IPS DF 6.9 (cell line): ENCODE data around the gene TTC7B.

Source experiments
- DNase-seq: peaks from one replicate; pipeline ENCODE4 v3.0.0-alpha.2; 2013; ENCODE audit warnings: low read depth, low spot score
- H3K27ac ChIP-seq: one replicate; pipeline ENCODE4 v1.5.1; 2013; ENCODE audit warnings: low read length, control low read depth
- H3K27me3 ChIP-seq: 2 replicates; pipeline ENCODE4 v1.6.1; 2013; ENCODE audit warnings: mild to moderate bottlenecking, low read length; ENCODE audit not compliant: control insufficient read depth, insufficient read depth
- H3K36me3 ChIP-seq: 2 replicates; pipeline ENCODE4 v1.6.1; 2013; ENCODE audit warnings: low read length; ENCODE audit not compliant: control insufficient read depth, insufficient read depth
- H3K4me1 ChIP-seq: 2 replicates; pipeline ENCODE4 v1.6.1; 2013; ENCODE audit warnings: low read length; ENCODE audit not compliant: control insufficient read depth, insufficient read depth
- H3K4me3 ChIP-seq: 2 replicates; pipeline ENCODE4 v1.5.1; 2013; ENCODE audit warnings: mild to moderate bottlenecking, low read length
- H3K9me3 ChIP-seq: 2 replicates; pipeline ENCODE4 v1.6.1; 2013; ENCODE audit warnings: low read length, inconsistent platforms; ENCODE audit not compliant: control insufficient read depth, insufficient read depth
- WGBS: extraction: QIAGEN DNeasy Blood & Tissue Kit; methylation state at CpG from one replicate; pipeline ENCODE4 v1.1.7; 2013; ENCODE audit warnings: mixed read lengths, missing lambda C conversion rate; ENCODE audit not compliant: insufficient read length, insufficient coverage; 5-methylcytosine and 5-hydroxymethylcytosine counted together

TTC7B gene

DNA sequence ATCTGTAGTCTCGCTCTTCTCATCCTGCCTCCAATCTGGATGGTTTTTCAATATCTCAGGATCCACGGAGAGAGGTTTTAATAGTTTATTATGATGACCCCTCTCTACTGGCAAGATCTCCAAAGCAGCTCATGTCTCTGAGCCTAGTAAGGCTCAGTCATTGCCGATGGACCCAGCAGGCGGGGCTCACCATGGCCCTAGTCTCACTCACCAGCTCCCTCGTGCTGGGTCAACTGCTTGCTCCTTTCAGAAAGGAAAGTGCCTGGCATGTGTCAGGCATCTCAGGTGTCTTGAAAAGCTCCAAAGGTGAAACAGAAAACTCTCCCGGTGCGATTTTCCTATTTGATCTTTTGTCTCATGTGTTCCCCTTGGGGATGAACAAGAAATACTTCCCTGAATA, 240.4 kb downstream of the TTC7B start:
- Histone ChIP-seq H3K27me3 (no peaks in the 10 kb centered on the region), H3K36me3 (no peaks in the 10 kb centered on the region), H3K9me3 (no peaks in the 10 kb centered on the region), H3K4me1 (0 out of 2 replicates have a peak, but pooled peaks cover 3% of the 10 kb centered on the region), H3K27ac (no peak overlapping the region), H3K4me3 (no peak overlapping the region)
- DNase-seq = no peak
- no CpG with 5 or more reads among the region's 7 CpGs for WGBS

DNA sequence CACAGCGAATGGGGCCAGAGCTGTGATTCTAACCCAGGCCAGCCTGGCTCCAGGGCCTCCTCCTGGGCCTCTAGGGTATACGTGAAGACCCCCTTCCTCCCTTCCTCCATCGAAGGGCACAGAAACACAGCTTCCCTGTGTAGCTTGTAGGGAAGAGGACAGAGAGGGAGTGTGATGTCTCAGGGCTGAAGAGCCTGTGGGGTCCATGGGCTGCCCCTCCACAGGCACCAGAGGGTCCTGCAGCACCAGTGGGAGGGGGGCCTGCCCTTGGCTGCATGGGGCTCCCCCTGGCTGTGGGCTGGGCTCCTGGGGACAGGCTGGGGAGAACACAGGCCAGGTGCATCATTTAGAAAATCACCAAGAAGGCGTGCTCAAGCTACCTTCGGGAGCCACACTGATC, 240.9 kb downstream of the TTC7B start:
- no CpG with 5 or more reads among the region's 5 CpGs for WGBS
- H3K4me1 ChIP-seq = 0 out of 2 replicates have a peak, but pooled peaks cover 3% of the 10 kb centered on the region
- no peaks in the 10 kb centered on the region for H3K36me3 ChIP-seq
- H3K27me3 ChIP-seq = no peaks in the 10 kb centered on the region
- H3K9me3 ChIP-seq = no peaks in the 10 kb centered on the region
- no peak overlapping the region for H3K4me3 ChIP-seq
- DNase-seq = no peak
- H3K27ac ChIP-seq = no peak overlapping the region

DNA sequence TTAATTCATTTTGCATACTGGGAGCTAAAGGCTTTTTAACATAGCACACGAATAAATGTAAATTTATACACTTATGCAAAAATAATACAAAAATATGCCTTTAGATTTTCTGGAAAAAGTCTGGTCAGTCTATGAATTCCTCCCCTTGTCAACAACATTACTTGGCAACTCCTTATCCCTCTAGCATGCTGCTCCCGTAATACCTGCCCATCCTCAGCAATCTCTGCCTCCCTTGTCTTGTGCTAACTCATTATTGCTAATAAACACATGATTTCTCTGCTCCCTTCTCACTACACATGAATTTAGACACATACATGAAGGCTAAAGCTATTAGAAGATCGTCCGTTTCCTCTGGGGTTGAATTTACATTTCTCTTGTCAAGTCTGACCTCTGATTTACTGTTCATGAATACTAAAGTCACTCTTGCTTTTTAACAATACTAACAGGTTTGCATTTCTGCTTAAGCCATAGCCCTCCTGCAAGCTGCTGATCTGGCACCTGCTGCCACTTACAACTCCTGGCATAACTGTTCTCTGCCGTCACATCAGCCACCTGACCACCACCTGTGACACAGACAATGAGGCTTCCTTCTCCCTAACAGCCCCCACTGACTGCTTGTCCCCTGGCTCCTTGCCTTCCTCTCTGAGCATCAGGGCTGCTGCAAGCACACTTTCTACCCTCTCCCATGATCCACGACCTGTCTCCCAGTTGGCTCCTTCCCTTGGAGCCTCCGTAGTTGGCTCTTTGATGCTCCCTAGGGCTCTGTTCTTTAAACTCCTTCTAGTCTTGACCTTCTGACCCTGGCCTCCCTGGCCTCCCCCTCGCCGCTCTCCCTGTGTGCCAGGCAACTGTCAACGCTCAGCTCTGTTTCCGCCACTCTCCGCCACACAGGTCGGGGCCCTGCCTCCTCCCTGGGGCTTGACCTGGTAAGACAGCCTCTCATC, 241.8 kb downstream of the TTC7B start:
- no peaks in the 10 kb centered on the region for H3K9me3 ChIP-seq
- no peak for DNase-seq

DNA sequence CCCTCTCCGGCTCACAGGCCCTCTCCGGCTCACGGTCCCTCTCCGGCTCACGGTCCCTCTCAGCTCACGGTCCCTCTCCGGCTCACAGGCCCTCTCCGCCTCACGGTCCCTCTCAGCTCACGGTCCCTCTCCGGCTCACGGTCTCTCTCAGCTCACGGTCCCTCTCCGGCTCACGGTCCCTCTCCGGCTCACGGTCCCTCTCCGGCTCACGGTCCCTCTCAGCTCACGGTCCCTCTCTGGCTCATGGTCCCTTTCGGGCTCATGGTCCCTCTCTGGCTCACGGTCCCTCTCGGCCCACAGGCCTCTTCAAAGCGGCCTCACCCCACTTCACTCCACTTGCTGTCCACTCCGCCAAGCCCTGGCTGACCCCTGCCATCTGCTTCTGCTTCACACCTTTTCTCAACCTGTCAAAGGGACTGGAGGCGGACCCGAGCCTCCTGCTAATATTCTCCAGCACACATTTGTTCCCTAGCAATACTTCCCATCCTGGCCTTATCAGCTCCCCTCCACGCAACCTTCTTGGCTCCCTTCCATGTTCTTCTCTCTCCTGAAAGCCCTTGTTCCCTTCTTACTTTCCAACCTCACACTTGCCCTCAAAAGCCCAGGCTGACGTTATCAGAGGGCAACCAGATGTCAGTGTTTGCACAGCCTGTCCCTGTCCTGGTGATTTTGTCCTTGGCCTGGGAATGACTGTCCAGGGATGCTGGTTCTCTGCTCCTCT, 242.7 kb downstream of the TTC7B start:
- Histone ChIP-seq H3K9me3 (no peaks in the 10 kb centered on the region), H3K27me3 (no peaks in the 10 kb centered on the region), H3K27ac (no peak overlapping the region), H3K36me3 (no peaks in the 10 kb centered on the region), H3K4me3 (no peak overlapping the region), H3K4me1 (0 out of 2 replicates have a peak, but pooled peaks cover 3% of the 10 kb centered on the region)
- no CpG with 5 or more reads among the region's 29 CpGs for WGBS
- DNase-seq = no peak

More for the DNA sequence above, 241.8 kb downstream of the TTC7B start:
- Histone ChIP-seq H3K27ac (no peak overlapping the region), H3K4me3 (no peak overlapping the region), H3K4me1 (0 out of 2 replicates have a peak, but pooled peaks cover 3% of the 10 kb centered on the region), H3K36me3 (no peaks in the 10 kb centered on the region), H3K27me3 (no peaks in the 10 kb centered on the region)
- no CpG with 5 or more reads among the region's 13 CpGs for WGBS

DNA sequence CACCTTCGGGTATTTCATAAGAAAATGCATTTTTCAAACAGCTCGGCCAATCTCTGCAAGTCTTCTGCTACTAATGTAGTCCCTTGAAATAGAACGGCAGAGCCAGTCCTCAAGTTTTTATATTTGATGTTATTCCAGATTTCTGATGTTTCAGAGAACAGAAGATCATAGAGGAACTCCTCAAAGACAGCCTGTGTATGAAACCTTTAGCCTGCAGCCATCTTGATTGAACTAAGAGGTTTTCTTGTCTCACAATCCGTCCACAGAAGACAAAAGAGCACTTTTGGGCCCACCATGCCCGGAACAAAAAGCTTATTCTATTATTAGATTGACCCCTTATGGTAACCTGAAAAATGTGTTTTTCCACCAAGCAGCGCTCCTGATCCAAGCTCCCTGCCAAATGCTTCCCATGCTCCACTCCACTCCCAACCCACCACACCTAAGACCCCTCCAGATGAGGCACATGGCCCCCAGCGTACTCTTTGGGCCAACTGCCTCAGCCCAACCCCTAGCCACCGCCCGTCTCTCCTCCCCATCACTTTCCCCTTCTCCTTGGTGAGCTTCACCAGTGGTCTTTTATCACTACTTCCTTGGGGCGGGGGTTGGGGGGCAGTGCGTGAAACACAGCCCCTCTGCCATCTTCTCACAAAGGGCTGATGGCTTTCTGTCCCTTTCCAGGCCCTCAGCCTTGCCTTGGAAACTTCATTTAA, 243.6 kb downstream of the TTC7B start:
- H3K27ac ChIP-seq = no peak overlapping the region
- H3K9me3 ChIP-seq = no peaks in the 10 kb centered on the region
- no CpG with 5 or more reads among the region's 11 CpGs for WGBS
- no peak for DNase-seq
- H3K4me1 ChIP-seq = peaks cover 7% of the 10 kb centered on the region
- no peaks in the 10 kb centered on the region for H3K27me3 ChIP-seq
- H3K4me3 ChIP-seq = no peak overlapping the region
- H3K36me3 ChIP-seq = no peaks in the 10 kb centered on the region

DNA sequence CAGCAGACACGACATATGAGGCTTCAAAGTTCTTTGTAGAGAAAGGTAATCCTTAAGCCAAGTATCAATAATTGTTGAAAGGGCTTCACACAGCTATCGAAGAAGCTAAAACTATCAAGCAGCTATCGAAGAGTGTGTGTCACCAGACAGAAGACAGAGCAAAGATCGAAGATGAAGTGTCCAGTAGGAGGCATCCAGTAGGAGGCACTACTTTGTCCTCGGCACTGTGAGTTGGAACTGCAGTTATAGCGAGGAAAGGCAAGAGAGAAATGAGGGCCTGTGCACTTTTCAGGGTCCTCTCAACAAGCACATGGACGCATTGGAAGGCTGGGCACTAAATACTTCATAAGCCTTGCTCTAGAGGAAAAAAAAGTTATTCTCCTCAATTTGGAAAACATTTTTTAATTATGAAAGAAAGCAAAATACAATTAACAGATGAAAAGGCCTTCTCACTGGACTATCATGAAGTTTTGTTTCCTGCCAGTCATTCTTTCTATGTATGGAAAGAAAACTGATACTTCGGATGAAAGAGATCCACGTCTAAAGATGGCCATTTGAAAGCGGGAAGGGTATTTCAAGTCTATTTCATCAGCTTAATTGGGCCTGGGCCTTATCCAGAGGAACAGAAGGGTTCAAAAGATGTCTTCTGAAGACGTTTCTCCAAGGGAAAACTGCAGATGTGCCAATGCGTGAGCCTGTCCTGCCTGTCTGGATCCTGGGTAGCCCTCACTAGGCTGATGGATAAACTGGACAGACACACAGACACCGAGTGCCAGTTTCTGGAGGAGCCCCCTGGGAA, 244.9 kb downstream of the TTC7B start:
- H3K27ac ChIP-seq = no peak overlapping the region
- no peaks in the 10 kb centered on the region for H3K9me3 ChIP-seq
- no peak for DNase-seq
- no peaks in the 10 kb centered on the region for H3K36me3 ChIP-seq
- no peaks in the 10 kb centered on the region for H3K27me3 ChIP-seq
- no peak overlapping the region for H3K4me3 ChIP-seq
- WGBS = no CpG with 5 or more reads among the region's 13 CpGs
- H3K4me1 ChIP-seq = peaks cover 10% of the 10 kb centered on the region

DNA sequence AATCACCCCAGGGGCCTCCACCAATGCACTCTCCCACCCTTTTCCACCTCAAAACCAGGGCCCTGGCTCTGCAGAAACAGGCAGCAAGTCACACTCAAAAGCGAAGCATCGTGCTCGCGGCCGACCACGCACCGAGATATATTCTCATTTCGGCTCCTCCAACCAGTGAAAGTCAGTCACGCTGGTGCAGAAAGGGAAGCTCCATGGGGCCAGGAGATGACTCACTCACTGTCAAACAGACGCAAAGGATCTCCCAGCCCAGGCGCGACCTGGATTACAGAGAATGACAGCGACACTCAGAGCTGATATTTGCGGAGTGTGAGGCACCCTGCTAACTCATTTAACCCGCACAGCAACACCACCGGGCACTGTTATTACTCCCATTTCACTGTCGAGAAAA, 245.8 kb downstream of the TTC7B start:
- peaks cover 10% of the 10 kb centered on the region for H3K4me1 ChIP-seq
- no peaks in the 10 kb centered on the region for H3K36me3 ChIP-seq
- H3K27me3 ChIP-seq = no peaks in the 10 kb centered on the region
- no peaks in the 10 kb centered on the region for H3K9me3 ChIP-seq
- no peak overlapping the region for H3K27ac ChIP-seq
- H3K4me3 ChIP-seq = no peak overlapping the region
- no CpG with 5 or more reads among the region's 17 CpGs for WGBS
- no peak for DNase-seq

DNA sequence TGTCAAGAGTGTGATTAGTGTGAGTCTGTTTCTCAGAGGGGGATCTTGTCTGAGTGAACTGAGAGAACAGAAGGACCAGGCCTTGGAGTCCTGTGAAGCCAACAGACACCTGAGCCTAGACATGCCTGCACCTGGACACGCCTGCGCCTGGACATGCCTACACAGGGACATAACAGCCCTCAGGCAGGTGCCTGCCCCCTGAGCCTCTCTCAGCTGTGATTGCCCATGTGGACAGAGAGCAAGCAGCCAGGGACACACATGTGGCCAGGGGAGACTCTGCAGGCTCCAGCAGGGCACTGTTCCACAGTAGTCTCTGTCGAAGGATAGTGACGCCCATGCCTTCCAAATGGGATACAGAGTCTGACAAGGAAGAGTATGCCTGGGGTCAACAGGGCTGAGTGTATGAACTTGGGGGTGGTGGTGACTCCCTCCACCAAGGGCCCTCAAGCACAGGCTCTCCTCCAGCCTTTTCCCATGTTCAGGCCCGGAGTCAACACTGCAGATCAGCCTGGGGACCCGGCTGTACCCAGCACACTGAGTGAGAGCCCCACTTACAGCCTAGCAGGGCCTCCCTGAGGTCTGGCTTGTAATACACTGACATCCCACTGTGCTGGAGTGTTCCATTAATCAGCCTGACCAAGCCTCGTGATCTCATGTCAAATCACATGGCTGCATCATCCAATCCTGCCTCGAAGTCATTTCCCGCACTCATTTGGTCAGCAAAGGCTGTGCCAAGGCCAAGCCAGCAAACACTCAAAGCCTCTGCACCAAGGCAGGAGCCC, 246.4 kb downstream of the TTC7B start:
- no peaks in the 10 kb centered on the region for H3K9me3 ChIP-seq
- peaks cover 8% of the 10 kb centered on the region for H3K4me1 ChIP-seq
- H3K27ac ChIP-seq = no peak overlapping the region
- H3K4me3 ChIP-seq = no peak overlapping the region
- no peak for DNase-seq
- H3K36me3 ChIP-seq = no peaks in the 10 kb centered on the region
- WGBS = no CpG with 5 or more reads among the region's 9 CpGs
- H3K27me3 ChIP-seq = no peaks in the 10 kb centered on the region

DNA sequence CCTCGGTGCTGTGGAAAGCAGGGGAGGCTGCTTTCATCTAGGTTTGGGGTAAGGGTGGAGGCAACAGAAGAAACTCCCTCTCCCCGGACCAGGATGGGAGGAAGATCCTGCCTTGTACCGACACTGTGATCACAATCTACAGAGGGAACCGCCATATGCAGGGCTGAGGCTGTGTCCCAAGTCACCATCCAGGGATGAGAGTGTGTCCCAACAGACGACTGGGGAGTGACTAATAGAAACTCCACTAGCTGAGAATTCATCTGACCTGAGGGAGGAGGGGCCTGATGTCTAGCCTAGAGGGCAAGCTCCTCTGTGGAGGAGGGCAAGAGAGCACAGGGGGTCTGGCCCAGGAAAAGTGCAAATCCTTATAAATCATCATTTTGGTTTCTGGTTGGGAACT, 247.0 kb downstream of the TTC7B start:
- Histone ChIP-seq H3K36me3 (no peaks in the 10 kb centered on the region), H3K4me3 (no peak overlapping the region), H3K27me3 (no peaks in the 10 kb centered on the region), H3K27ac (no peak overlapping the region), H3K9me3 (no peaks in the 10 kb centered on the region), H3K4me1 (peaks cover 7% of the 10 kb centered on the region)
- no peak for DNase-seq
- no CpG with 5 or more reads among the region's 5 CpGs for WGBS
